GM21619 (cell line): ENCODE results near the gene ZNF804B.

Experiments
- ATAC-seq: cut with Tn5 transposase; IDR thresholded peaks from one replicate; pipeline ENCODE4 v1.9.1; 2021; ENCODE audit not compliant: unreplicated experiment

Gene ZNF804B

DNA sequence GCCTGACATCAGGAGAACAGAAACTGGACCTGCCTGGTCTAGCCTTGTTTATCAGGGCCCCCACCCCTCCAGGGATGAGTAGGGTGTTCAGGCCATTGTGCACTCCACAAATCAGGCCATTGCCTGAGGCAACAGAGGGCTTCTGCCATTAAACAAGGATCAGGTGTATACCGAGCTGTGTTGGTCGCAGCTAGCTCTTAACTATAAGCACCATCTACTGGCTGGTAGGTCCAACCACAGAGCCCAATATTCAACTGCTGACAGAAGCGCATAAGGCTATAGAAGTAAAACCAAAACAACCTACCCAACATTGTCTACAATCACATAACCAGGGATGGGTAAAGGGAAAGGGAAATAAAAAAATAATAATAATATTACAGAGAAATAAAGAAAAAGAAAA lies 487.7 kb downstream of the ZNF804B start:
- ATAC-seq = no peak

DNA sequence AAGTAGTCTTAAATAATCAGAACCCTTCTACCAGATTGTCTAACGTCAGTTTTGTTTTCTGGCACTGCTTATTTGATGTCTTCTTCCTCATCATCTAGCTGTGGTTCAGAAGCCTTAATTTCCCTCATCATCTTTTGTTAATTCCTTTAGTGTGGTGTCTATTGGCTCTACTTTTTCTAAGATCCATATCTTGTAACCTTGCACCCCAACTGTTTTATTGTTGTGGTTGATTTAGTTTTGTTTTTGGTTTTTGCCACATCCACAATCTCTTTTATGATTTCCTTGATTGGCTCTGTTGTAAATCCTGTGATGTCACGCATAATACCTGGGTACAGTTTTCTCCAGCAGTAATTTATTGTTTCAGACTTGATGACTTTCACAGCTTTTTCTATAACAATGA lies 499.6 kb downstream of the ZNF804B start:
- ATAC-seq = no peak

DNA sequence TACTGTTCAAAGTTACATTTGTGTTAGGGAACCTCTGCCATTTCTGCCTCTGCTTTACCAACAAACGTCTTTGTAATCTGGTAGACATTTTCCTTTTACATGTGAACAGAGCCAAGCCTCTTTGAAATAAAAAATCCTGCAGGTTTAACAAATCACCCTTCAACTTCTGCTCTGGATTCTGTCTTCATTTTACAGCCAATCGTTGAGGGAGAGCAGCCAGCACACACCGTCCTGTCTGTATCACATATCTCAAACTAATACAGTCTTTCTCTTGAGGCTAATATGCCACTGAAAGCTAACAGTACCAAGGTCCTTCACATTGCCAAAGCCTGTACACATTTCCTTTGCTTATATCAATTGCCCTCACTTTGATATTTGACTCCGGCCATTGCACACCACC lies 504.6 kb downstream of the ZNF804B start:
- no peak for ATAC-seq

DNA sequence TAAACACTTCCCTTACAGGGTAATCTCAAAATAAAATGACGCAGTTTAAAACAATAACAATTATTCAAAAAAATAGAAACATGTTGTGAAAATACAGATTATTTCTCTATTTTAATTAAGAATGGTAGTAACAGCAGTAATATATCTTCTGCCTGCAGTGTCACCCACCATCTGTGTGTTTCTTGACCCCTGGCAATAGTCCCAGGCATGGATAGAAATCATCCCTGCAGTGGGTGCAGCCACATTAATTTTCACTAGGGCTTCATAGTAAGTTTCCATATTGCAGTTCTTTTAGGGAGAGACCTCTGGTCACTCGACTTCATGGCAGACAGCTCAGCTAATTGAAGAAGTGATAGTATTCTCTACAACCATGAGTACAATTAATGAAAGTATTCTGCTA lies 506.1 kb downstream of the ZNF804B start:
- no peak for ATAC-seq

DNA sequence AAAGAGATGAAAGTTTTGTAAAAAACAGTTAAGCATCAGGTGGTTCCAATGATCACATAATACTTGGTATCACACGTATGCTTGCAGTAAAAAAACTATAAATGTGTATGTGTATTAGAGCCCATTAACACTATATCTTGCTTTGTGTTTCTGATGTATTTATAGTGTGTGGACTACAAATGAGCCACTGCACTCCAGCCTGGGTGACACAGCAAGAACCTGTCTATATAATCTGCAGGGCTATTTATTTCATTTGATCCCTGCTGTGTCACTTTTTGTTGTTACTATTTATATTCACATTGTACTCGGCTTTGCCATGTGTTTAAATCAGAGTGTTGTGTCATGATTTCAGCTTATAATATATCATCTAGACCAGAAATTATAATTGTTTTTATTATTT lies 523.8 kb downstream of the ZNF804B start:
- ATAC-seq = no peak

DNA sequence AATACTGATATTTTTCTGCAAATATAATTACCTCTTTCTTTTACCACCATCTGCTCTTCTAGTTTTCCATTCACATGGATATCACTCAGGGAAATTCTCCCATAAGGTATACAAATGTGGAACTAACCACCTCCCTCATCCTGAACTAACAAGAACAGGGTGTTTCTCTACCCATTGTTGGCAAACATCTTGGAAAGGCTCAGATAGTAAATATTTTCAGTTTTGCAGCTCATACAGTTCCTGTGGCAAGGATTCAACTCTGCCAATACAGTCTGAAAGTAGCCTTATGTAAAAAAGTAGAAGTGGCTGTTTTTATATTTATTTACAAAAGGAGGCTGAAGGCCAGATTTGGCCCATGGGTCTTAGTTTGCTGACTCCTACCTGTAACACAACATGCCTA lies 549.0 kb downstream of the ZNF804B start:
- no peak for ATAC-seq

DNA sequence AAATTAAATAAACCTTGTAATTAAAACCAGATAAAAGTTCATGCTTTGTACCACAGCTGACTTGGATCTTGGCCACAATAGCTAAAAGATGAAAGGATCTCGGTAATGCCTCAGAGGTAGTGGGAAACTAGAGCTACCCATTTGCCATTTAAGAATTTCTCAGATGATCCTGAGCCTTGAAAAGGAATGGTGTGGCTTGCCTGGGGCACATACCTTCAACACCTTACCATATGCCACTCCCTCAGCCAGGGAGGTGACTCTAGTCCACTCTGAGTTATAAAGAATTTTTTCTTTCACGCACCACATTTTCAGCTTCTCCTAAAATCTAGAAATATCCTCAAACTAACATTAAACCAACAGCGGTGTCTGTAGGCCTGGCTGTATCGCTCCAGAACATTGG lies 552.4 kb downstream of the ZNF804B start:
- ATAC-seq = no peak

DNA sequence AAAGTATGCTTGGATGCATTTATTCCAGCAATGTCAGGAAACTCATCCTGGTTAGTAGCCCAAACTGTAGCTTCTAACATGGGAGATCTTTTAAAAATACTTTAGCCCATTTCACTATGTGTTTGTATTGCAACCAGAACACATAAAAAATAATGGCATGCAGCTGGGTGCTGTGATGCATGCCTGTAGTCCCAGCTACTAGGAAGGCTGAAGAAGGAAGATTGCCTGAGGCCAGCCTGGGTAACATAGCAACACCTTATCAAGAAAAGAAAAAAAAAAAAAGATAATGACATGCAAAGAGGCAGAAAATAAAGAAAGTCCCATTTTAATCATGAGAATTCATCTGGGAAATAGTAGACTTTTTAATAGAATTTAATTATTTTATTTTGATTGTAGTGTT lies 553.1 kb downstream of the ZNF804B start:
- ATAC-seq = no peak

DNA sequence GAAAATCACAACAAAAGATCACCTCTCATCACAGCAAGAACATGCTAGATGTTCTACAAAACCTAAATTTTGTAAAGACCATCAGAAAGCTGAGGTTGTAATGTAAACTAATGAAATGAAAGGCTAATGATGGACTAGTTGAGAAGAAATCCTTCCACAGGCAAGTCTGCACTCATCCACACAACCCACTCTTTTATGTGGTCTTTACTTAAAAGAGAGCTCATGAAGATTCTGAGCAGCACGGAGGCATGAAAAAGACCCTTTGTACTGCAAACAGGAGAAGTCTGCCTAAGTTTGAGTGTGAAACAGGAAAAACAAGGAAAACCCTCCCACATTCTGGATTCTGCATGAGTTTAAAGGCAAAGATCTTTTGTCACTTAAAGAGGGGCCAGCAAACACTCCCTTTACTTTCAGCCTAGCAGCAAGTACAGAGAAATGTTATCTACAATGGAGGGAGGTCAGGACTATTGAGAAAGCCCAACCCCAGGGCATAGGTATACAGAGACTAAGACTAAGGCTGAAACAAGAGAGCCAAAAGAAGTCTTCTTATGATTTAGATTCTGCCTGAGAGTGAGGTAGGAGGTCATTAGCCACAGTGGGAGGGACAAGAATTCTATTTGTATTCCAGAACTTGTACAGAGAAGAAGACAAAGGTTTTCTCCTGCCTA lies 557.2 kb downstream of the ZNF804B start:
- no peak for ATAC-seq

DNA sequence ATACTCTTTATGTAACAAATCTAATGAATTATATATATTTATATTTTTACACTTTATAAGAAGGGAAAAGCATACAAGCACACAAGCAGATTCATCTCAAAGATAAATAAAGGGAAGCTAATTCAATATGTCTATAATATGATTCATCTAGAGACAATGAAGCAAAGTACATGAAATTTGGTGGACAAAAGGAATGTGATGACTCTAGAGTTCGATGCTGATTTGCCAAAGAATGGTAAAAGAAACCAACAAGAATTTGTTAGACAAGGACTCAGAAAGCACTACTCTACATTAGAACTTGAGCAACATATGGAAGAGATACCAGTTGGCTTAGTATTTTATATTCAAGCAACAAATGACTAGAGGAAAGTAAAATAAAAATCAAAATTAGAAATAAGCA lies 572.5 kb downstream of the ZNF804B start:
- ATAC-seq = no peak

DNA sequence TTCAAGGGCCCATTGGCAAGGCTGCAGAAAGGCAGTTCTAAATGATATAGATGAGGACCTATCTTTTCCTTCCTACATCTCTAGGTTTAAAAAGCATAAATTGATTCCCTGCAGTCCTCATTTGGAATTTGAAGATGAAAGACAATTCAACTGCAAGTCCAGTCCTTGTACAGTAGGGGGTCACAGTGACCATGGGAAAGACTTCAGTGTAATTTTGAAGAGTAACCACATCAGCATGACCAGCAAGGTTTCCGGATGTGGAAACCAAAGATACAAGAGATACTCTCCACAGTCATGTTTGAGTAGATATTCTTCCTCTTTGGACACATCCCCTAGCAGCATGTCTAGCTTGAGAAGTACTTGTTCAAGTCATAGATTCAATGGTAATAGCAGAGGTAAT lies 575.3 kb downstream of the ZNF804B start:
- no peak for ATAC-seq

DNA sequence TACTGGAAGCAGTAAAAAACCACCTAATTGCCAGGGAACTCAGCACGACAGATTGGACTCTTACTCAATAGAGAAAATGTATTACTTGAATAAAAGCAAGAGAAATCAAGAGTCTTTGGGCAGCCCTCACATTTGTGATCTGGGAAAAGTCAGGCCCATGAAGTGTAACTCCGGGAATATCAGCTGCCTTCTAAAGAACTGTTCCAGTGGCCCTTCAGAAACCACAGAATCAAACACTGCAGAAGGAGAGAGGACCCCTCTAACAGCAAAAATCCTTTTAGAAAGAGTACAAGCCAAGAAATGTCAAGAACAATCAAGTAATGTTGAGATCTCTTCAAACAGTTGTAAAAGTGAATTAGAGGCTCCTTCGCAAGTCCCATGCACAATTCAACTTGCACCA lies 576.0 kb downstream of the ZNF804B start:
- ATAC-seq = no peak

DNA sequence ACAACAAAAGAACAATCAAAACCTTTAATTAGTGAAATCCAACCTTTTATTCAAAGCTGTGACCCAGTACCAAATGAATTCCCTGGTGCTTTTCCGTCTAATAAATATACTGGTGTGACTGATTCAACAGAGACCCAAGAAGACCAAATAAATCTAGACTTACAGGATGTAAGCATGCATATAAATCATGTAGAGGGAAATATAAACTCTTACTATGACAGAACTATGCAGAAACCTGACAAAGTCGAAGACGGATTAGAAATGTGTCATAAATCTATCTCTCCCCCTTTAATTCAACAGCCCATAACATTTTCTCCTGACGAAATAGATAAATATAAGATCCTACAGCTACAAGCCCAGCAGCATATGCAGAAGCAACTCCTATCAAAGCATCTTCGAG lies 576.6 kb downstream of the ZNF804B start:
- ATAC-seq = no peak

DNA sequence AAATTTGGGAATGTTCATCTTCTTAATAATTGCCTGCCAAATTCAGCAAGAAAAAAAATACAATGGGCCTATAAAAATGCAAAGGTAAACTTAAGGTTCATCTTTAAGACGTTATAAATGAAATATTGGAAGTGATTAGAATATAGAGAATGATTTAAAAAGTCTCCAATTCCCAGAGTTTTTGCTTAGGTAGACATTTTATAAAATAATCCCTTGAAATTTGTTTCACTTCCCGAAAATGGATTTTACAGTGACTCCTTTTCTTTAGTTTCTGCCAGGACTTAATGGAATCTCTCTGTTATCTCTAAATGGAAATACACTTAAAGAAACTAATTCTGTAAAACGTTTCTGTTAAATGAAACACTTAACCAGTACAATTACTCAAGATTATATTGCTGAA lies 580.2 kb downstream of the ZNF804B start:
- no peak for ATAC-seq

DNA sequence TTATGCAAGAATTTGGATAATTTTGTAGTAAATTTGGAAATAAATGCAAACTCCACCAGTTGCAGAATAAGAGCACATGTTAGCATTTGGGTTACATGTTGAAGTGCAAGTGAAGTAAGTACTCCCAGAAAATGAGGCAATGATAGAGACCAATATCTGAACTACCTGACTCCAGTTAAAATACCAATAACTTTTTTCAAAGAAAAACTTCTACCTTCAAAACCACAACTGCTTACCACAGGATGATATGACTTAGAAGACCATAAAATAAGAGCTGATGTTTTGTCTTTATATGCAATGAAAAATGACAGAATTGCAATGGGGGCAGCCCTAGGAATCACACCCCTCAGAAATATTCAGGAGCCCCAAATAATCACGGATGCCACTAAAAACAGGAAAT lies 597.6 kb downstream of the ZNF804B start:
- ATAC-seq = no peak

DNA sequence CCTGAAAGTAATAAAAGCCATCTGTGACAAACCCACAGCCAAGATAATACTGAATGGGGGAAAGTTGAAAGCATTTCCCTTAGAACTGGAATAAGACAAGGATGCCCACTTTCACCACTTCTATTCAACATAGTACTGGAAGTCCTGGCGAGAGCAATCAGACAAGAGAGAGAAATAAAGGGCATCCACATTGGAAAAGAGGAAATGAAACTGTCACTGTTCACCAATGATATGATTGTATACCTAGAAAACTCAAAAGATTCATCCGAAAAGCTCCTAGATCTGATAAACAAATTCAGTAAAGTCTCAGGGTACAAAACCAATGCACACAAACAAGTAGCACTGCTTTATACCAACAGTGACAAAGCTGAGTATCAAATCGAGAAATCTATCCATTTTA lies 617.7 kb downstream of the ZNF804B start:
- ATAC-seq = no peak

DNA sequence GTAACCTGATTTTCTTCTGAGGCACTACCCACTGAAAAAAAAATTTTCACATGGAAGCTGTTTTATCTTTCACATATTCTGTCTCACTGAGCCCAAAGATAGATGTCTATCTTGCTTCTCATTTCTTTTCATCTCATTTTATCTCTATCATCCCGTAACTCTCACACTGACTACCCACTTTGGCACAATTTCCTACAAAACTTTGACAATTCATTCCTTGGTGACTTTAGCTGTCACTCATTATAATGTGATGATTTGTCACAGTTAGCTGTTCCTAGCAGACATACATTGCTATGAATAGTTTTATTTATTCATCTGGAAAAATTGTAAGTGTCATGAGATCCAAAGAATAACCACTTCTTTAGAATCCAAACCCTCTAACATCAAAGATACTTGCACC lies 625.9 kb downstream of the ZNF804B start:
- no peak for ATAC-seq
